ENCODE measurements around the gene LBHD2. TPM values are rescaled to one million over a fixed set of nuclear protein-coding genes. Genes with fewer than 3 reads are reported as not detected.

Gene LBHD2
- total and polyA plus RNA-seq, 2 of the 13 experiments (the other 11 are each of a cell fraction or from before 2014, with no cell fraction given): 0.67 to 1.00 TPM

DNA sequence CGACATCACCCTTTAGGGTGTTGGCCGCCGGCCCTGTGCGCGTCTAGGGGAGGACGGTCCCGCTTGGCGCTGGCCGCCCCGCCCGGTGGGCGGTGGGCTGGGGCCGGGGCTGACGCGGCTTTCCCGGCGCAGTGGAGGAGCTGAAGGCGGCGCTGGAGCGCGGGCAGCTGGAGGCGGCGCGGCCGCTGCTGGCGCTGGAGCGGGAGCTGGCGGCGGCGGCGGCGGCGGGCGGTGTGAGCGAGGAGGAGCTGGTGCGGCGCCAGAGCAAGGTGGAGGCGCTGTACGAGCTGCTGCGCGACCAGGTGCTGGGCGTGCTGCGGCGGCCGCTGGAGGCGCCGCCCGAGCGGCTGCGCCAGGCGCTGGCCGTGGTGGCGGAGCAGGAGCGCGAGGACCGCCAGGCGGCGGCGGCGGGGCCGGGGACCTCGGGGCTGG, 42.9 kb downstream of the LBHD2 start (continued):
- 0 out of 2 replicates have a peak, but pooled peaks have one; percentile 32 for TF ChIP-seq ZNF34 (CRISPR knock-in tag; IDR thresholded peaks at IDR 0.05; ENCODE audit: borderline replicate concordance)
- TF ChIP-seq SNAPC2 (CRISPR knock-in tag; IDR thresholded peaks at IDR 0.05): no peak
- TF ChIP-seq ZNF788 (CRISPR knock-in tag; IDR thresholded peaks at IDR 0.05; ENCODE audit: borderline replicate concordance): no peak
- TF ChIP-seq KAT2B (IDR thresholded peaks at IDR 0.05; ENCODE audit: borderline replicate concordance, low read depth, low read length): no peak
- TF ChIP-seq, protein P1, sequence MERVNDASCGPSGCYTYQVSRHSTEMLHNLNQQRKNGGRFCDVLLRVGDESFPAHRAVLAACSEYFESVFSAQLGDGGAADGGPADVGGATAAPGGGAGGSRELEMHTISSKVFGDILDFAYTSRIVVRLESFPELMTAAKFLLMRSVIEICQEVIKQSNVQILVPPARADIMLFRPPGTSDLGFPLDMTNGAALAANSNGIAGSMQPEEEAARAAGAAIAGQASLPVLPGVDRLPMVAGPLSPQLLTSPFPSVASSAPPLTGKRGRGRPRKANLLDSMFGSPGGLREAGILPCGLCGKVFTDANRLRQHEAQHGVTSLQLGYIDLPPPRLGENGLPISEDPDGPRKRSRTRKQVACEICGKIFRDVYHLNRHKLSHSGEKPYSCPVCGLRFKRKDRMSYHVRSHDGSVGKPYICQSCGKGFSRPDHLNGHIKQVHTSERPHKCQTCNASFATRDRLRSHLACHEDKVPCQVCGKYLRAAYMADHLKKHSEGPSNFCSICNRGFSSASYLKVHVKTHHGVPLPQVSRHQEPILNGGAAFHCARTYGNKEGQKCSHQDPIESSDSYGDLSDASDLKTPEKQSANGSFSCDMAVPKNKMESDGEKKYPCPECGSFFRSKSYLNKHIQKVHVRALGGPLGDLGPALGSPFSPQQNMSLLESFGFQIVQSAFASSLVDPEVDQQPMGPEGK (CRISPR knock-in tag; IDR thresholded peaks at IDR 0.05): no peak
- TF ChIP-seq, protein P2, sequence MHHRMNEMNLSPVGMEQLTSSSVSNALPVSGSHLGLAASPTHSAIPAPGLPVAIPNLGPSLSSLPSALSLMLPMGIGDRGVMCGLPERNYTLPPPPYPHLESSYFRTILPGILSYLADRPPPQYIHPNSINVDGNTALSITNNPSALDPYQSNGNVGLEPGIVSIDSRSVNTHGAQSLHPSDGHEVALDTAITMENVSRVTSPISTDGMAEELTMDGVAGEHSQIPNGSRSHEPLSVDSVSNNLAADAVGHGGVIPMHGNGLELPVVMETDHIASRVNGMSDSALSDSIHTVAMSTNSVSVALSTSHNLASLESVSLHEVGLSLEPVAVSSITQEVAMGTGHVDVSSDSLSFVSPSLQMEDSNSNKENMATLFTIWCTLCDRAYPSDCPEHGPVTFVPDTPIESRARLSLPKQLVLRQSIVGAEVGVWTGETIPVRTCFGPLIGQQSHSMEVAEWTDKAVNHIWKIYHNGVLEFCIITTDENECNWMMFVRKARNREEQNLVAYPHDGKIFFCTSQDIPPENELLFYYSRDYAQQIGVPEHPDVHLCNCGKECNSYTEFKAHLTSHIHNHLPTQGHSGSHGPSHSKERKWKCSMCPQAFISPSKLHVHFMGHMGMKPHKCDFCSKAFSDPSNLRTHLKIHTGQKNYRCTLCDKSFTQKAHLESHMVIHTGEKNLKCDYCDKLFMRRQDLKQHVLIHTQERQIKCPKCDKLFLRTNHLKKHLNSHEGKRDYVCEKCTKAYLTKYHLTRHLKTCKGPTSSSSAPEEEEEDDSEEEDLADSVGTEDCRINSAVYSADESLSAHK (CRISPR knock-in tag; IDR thresholded peaks at IDR 0.05; ENCODE audit: borderline replicate concordance): no peak
- TF ChIP-seq, protein P3, sequence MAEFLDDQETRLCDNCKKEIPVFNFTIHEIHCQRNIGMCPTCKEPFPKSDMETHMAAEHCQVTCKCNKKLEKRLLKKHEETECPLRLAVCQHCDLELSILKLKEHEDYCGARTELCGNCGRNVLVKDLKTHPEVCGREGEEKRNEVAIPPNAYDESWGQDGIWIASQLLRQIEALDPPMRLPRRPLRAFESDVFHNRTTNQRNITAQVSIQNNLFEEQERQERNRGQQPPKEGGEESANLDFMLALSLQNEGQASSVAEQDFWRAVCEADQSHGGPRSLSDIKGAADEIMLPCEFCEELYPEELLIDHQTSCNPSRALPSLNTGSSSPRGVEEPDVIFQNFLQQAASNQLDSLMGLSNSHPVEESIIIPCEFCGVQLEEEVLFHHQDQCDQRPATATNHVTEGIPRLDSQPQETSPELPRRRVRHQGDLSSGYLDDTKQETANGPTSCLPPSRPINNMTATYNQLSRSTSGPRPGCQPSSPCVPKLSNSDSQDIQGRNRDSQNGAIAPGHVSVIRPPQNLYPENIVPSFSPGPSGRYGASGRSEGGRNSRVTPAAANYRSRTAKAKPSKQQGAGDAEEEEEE (CRISPR knock-in tag; IDR thresholded peaks at IDR 0.05; ENCODE audit: borderline replicate concordance): no peak
- TF ChIP-seq ZNF383 (CRISPR knock-in tag; IDR thresholded peaks at IDR 0.05; ENCODE audit: borderline replicate concordance): no peak
- TF ChIP-seq MED13 (CRISPR knock-in tag; IDR thresholded peaks at IDR 0.05): no peak
- no peak for TF ChIP-seq SP140L (CRISPR knock-in tag; IDR thresholded peaks at IDR 0.05; ENCODE audit: borderline replicate concordance)
- no peak for TF ChIP-seq HIVEP1 (CRISPR knock-in tag; IDR thresholded peaks at IDR 0.05)
- TF ChIP-seq SIX1 (CRISPR knock-in tag; IDR thresholded peaks at IDR 0.05; ENCODE audit: borderline replicate concordance): no peak
- peak; percentile 90 for TF ChIP-seq RAD21 (CRISPR knock-in tag; IDR thresholded peaks at IDR 0.05)
- TF ChIP-seq YEATS4 (CRISPR knock-in tag; IDR thresholded peaks at IDR 0.05; ENCODE audit: borderline replicate concordance): peak; percentile 44; the same call in 1 of the 2 replicates
- no peak for TF ChIP-seq MEF2D (CRISPR knock-in tag; IDR thresholded peaks at IDR 0.05)
- peak; percentile 32; the same call in 1 of the 2 replicates for TF ChIP-seq ZBTB38 (CRISPR knock-in tag; IDR thresholded peaks at IDR 0.05)
- TF ChIP-seq ZNF33B (CRISPR knock-in tag; IDR thresholded peaks at IDR 0.05): no peak
- no peak for TF ChIP-seq RFXANK (CRISPR knock-in tag; IDR thresholded peaks at IDR 0.05)
- TF ChIP-seq, protein P4, sequence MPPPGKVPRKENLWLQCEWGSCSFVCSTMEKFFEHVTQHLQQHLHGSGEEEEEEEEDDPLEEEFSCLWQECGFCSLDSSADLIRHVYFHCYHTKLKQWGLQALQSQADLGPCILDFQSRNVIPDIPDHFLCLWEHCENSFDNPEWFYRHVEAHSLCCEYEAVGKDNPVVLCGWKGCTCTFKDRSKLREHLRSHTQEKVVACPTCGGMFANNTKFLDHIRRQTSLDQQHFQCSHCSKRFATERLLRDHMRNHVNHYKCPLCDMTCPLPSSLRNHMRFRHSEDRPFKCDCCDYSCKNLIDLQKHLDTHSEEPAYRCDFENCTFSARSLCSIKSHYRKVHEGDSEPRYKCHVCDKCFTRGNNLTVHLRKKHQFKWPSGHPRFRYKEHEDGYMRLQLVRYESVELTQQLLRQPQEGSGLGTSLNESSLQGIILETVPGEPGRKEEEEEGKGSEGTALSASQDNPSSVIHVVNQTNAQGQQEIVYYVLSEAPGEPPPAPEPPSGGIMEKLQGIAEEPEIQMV (CRISPR knock-in tag; IDR thresholded peaks at IDR 0.05; ENCODE audit: low read depth): no peak
- TF ChIP-seq AKAP8 (CRISPR knock-in tag; IDR thresholded peaks at IDR 0.05): no peak
- TF ChIP-seq MAFK (conservative IDR thresholded peaks at IDR 0.05 in 1 of 2, IDR thresholded peaks at IDR 0.05 in 1 of 2; ENCODE audit: low read length in 2 of 2): no peak
- TF ChIP-seq, protein P5, sequence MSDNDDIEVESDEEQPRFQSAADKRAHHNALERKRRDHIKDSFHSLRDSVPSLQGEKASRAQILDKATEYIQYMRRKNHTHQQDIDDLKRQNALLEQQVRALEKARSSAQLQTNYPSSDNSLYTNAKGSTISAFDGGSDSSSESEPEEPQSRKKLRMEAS (IDR thresholded peaks at IDR 0.05): peak; percentile 77
